Fibroblast of lung (primary cell): ENCODE measurements around the gene VPS54.

Source experiments
- EZH2 ChIP-seq: IDR thresholded peaks from 2 replicates; pipeline ENCODE4 v1.5.1; 2012; ENCODE audit warnings: low read length, control low read depth, mild to moderate bottlenecking; ENCODE audit errors: missing control alignments
- TF ChIP-seq, protein P1 (sequence below), 2 donors: IDR thresholded peaks in 1 of 2; conservative IDR thresholded peaks in 1 of 2; 1 replicate in 1 of 2; 2 replicates in 1 of 2; pipeline ENCODE4 v1.5.1; 2011 to 2012; ENCODE audit warnings: low read length in 2 of 2, control low read depth in 1 of 2, inconsistent platforms in 1 of 2, low read depth in 1 of 2, mild to moderate bottlenecking in 1 of 2

DNA sequence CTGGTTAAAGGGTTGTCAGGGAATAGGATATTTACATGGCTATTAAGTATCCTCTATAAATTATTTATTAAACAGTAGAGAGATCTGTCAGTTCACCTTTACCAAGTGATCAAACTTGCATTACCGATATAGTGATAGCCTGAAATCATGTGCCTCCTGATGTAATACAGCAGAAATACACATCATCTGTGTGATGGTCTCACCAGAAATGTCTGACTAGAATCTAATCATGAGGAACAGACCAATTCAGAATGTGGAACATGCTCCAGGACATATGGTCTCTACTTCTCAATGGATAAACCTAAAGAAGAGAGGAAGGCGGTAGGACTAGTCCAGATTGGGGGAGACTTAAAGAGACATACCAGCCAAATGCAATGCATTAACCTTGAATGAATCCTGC is 6.2 kb downstream of the VPS54 start:
- TF ChIP-seq, protein P1, sequence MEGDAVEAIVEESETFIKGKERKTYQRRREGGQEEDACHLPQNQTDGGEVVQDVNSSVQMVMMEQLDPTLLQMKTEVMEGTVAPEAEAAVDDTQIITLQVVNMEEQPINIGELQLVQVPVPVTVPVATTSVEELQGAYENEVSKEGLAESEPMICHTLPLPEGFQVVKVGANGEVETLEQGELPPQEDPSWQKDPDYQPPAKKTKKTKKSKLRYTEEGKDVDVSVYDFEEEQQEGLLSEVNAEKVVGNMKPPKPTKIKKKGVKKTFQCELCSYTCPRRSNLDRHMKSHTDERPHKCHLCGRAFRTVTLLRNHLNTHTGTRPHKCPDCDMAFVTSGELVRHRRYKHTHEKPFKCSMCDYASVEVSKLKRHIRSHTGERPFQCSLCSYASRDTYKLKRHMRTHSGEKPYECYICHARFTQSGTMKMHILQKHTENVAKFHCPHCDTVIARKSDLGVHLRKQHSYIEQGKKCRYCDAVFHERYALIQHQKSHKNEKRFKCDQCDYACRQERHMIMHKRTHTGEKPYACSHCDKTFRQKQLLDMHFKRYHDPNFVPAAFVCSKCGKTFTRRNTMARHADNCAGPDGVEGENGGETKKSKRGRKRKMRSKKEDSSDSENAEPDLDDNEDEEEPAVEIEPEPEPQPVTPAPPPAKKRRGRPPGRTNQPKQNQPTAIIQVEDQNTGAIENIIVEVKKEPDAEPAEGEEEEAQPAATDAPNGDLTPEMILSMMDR (conservative IDR thresholded peaks at IDR 0.05 in 1 of 2, IDR thresholded peaks at IDR 0.05 in 1 of 2; ENCODE audit: low read depth in 1 of 2, low read length in 2 of 2), result no peak
- no peak for TF ChIP-seq EZH2
